HG03520 (cell line): ENCODE results near the gene SRD5A1.

Source experiments
- ATAC-seq: cut with Tn5 transposase; IDR thresholded peaks from one replicate; pipeline ENCODE4 v1.9.1; 2021; ENCODE audit warnings: mild to moderate bottlenecking, moderate library complexity; ENCODE audit not compliant: unreplicated experiment

Gene SRD5A1, protein sequence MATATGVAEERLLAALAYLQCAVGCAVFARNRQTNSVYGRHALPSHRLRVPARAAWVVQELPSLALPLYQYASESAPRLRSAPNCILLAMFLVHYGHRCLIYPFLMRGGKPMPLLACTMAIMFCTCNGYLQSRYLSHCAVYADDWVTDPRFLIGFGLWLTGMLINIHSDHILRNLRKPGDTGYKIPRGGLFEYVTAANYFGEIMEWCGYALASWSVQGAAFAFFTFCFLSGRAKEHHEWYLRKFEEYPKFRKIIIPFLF

DNA sequence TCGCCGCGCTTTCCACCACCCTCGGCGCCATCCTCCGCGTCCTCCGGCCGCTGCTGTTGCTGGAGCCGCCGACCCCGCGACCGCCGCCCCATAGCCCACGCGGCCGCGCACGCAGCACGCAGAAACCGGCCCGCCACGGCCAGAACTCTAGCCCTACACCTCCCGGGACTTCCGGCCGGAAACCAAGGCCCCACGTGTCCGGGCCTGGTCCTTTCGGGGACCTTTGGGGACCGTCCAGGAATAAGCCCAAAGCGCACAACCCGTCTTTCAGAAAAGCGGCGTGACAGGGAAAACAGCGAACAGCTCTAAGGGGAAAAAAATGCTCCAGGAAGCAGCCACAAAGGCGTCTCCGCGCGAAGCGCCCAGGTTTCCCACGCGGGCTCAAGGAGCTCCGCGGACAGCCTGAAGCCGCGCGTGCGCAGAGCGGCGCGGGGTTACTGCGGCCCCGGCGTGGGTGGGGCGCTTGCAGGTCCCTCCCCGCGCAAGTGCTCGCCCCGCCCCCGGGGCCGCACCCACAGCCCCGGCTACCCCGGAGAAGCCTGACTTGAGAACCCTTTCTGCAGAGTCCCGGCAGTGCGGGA, at the start of gene SRD5A1, which contains the start of gene NSUN2:
TSS of gene SRD5A1 (plus strand) at position 553 of the 581 bp plus-strand sequence. CDS start 137 bp downstream, outside the sequence.
TSS of gene NSUN2 (minus strand) at position 157 of the 581 bp plus-strand sequence. CDS start at position 92, 65 bp downstream.
- ATAC-seq = peak; percentile 84

DNA sequence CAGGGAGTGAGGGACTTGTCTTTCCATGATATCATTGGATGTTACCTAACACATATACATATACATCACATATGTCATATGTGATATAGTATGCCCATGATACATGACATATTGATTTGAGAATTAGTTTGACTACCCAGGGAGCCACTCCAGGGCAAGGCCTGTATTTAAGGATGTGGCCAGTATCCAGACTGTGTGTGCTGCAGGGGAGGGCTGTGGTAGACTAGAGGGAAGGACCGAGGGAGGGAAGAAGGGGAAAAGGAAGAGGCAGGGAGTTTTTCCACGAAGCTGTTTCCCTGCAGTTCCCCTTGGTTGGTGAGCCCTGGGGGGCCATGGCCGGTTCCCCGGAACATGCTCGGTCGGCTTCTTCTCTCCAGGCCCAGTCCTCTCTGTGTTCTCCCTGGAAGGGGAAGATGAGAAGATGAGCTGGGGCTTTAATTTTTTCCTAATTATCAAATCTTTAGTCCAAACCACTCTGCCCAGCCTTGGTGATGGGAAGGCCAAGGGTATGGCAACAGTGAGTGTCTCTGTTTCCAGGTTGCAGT, 49.1 kb upstream of the SRD5A1 start:
- ATAC-seq = no peak

DNA sequence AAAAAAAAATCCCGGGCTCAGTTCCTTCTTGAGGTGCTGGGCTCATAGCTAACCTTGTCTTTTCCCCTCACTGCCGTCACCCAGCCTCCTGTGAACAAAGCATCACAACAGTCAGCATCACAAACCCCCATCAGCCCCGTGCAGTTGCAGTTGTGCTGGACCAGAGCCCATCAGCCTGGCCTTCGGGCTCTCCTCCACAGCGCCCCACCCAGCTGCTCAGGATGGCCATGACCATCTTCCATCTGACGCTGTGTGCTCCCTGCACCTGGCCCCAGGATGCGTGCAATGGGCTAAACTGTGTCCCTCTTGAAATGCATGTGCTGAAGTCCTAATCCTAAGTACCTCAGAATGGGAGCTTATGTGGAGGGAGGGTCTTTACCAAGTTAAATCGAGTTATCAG, 48.5 kb upstream of the SRD5A1 start:
- no peak for ATAC-seq

DNA sequence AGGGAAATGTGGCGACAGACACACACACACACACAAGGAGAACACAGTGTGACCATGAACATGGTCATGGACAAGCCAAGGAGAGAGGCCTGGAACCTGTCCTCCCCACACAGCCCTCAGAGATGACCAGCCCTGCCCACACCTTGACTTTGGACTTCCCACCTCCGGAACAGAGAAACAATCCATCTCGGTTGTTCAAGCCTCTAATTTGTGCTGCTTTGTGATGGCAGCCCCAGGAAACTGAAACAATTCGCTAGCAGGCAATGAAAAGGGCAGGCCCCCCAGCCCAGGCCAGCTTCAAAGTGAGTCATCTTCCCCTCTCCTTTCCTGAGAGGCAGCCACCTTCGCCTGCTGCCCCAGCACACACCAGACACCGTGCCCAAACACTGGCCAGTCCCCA, 48.1 kb upstream of the SRD5A1 start:
- ATAC-seq = no peak

DNA sequence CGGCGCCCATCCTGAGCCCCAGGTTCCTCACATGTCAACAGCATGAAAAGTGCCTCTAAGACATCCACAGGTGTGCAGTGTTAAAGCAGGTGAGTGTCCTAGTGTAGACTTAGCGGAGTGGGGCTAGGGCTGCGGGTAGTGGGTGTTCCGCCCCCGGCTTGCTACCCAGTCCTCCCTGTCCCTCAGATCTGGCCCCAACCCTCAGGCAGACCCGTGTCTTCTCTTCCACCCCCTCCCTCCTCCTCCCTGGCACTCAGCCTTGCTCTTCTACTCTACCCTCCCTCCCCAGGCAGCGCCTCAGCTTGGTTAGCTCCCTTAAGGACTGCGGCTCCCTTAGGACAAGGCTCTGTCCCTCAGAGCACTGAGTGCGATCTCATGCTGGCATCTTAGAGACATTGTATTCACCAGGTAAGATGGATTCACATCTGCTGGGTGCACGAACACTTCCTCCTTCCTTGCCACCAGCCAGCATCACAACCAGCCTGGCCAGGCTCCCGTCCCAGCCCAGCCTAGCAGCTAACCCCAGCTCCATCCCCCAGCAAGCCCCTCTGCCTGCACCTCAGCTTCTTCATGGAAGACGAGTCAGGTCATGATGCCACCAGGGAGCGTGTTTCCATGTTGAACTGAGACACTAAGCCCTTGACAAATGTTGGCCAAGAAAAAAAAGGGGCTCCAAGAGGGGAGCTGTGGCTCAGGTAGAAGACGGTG, 47.1 kb upstream of the SRD5A1 start:
- ATAC-seq = no peak

DNA sequence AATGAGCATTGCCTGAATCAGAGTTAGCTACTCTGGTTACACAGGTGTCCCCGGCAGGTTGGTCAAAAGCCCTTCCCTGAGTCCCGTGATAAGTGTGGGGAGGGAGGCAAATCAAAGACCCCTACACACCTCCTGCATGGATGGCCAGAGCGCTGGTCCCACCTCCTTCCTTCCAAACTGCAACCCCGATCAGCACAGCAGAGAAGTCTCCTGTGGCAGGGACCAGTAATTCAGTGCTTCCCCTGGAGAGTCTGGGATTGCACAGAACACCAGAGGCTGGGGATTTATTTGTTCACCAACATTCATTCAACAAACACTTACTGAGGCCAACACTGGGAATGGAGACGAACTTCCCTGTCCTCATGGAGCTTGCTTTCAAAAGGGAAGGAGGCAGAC, 46.6 kb upstream of the SRD5A1 start:
- ATAC-seq = no peak

DNA sequence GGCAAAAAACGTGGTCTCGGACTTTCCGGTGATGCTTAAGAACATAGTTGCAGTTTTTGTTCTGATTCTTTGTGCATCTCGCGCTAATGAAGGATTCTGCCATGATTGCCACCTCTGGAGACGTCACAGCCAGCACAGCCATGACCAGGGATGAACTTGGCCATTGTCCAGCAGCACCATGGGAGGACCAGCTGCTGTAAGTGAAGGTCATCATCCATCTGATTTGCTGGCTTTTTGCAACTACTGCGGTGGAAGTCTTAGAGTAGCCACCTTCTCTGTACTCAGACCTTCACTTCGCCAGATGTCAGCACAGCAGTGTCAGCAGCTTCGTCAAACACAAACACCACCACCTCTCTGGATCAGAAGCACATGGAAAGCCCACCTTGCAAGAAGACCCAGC, 46.1 kb upstream of the SRD5A1 start:
- no peak for ATAC-seq

DNA sequence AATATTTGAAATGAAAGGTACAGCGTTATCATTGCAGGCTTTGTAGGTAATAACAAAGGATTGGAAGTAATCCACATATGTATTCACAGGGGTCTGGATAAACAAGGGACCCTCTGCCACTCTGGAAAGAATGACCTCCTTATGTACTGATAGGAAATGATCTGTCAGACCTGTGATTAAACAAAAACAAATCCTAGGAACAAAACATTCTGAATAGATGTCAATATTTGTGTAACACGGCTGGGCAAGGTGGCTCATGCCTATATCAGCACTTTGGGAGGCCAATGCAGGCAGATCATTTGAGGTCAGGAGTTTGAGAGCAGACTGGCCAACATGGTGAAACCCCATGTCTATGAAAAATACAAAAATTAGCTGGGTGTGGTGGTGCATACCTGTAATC, 42.7 kb upstream of the SRD5A1 start:
- no peak for ATAC-seq

DNA sequence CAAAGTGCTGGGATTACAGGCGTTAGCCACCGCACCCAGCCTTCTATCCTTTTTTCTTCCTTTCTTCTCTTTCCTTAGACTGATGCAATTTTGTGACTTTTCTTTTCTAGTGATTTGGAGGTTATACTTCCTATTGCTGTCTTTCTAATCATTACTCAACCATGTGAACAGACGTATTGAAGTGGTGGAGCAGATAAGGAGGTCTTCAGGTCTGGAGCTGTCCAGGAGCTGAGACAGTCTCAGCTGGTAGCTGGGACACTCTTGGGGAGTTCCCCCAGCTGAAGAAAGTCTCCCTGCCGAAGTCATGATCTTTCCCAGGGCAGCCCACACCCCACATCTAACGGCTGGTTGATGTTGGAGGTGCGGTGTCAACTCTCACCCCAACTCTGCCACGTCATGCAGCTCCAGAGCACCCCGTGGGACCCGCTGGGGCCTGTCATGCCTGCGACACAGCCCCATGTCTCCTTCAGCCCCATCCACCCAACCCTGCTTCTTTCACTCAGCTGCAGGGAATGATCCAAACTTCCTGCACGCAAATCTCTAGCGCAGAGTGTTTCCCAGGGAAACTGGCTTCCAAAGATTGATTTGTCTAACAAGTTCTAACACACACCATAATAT, 41.5 kb upstream of the SRD5A1 start:
- ATAC-seq = no peak

DNA sequence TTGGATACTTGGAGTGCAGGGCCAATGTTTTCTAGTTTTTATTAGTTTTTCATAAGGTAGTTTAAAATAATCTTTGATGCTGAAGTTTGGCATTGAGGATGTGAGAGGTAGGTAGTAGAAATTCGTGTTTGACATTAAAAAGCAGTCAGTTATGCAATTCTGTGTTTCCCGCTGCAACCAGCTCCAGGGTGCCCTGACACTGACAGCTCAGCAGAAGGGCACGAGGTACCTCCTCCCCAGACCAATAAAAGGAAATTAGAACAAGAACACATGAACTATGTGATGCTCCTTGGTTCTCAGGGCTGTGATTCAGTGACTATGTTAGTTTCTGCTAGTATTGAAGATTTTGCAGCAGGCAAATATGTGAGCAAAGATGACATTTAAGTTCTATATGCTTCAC, 40.6 kb upstream of the SRD5A1 start:
- no peak for ATAC-seq

DNA sequence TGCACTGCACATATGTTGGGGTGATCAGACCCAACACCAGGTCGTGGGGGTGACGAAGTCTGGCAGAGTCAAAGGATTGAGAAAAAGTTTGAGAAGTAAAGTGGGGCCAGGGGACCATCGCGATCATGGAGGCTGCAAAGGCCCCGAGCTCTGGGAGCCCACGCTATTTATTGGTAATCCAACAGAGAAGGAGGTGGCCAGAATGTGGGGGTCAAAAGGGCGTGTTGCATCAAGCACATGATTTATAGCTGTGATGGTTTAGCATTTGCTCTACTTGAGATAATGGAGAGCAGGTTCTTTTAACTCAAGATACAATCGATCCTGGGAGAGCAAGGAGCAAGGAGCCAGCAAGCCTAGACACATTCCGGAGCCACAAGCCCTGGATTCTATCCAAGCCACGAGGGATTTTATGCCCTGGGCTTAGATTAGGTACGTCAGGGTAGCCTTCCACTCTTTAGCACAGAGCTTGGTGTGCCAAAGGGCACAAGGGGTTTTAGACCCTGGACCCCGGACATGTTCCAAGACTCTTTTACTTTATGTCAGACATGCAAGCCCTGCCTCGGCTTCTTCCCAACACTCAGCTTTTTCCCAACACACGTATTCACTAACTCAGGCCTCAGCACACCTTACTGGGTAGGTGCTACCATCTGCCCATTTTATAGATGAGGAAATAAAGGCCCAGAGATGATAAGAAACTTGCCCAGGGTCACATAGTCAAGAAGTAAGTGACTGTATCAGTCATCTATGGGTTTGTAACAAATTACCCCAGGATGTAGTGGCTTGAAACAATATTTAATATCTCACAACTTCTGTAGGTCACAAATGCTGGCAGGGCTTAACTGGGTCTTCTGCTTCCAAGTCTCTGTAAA, 39.9 kb upstream of the SRD5A1 start:
- no peak for ATAC-seq

DNA sequence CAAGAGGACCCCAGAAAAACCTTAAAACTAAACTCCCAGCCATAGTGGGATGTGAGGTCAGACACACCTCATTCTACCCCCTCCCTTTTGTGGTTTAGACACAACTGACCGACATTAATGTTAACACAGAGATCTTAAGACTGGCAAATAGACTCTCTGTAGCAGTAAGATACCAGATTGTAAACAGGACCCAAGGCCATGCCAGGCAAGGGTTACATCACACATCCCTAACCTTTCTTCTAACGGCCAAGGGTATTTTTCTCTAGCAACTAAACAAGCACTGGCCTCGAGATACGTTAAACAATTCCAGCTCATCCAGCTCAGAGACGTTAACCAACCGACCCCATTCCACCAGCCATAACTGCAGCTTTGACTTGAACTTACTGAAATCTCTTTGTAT, 39.2 kb upstream of the SRD5A1 start:
- no peak for ATAC-seq

DNA sequence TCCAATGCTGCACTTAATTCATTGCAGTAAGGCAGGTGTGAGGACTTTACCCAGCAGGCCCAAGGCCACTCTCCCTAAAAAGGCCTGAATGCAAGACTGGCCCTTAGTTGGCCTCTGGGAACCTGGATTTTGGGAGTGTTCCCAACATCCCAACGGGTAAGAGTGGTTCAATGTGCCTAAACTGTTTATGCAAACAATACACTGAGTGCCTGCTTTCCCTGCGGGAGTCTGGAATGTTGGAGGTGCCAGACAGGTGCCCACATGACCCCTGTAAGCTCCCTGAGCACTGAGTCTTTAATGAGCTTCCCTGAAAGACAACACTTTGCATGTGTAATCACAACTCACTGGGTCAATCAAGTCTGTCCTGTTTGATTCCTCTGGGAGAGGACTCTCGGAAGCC, 37.8 kb upstream of the SRD5A1 start:
- no peak for ATAC-seq

DNA sequence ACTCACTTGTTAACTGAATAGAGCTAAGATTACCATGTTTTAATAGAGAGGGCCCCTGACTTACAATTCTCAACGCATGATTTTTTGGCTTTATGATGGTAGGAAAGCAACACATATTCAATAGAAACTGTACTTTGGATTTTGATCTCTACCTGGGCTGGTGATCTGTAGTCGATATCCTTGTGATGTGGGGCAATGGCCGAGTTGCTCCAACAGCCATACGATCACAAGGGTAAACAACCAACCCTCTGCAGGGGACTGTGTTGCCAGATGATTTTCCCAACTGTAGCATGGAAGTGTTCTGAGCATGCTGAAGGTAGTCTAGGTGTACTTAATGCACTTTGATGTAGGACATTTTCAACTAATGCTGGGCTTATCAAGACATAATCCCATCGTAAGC, 36.9 kb upstream of the SRD5A1 start:
- no peak for ATAC-seq

DNA sequence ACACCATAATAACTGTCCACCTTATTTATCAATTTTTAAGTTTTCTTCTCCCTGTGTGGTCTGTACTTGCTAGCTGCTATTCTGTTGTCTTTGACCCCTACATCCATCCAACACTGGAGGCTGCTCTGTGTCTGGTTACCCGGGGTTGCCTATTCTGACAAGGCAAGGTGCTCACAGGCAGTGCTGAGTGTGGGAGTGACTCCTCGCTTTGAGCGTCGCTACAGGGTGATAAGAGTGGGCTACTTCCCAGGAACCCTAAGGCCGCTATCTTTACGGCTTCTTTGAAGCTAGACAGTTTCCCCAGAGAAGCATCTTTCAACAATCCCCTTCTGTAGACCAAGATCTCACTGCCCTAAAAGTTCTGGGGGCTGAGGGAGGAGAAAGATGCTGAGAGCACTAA, 35.7 kb upstream of the SRD5A1 start:
- ATAC-seq = no peak

DNA sequence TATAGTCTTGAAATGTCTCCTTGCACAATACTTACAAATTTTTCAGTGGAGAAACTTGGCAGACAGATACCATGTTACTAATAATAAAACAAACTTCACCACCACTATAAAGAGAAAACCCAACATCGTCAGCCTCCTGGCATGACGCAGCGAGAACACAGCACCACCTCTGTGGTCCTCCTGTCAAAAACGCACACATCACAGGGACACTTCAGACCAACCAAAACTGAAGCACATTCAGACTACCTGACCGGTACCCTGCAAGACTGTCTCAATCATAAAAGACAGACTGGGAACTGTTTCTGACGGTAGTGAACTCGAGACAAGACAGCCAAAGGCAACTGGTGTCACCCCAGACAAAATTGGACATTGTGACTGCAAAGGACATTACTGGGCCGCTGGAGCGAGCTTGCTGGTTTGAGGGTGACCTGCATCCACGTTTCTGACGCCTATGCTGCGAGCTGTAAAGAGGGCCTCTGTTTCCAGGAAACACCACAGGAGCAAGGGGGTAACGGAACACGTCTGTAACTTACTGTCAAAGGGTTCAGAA, 34.8 kb upstream of the SRD5A1 start:
- no peak for ATAC-seq

DNA sequence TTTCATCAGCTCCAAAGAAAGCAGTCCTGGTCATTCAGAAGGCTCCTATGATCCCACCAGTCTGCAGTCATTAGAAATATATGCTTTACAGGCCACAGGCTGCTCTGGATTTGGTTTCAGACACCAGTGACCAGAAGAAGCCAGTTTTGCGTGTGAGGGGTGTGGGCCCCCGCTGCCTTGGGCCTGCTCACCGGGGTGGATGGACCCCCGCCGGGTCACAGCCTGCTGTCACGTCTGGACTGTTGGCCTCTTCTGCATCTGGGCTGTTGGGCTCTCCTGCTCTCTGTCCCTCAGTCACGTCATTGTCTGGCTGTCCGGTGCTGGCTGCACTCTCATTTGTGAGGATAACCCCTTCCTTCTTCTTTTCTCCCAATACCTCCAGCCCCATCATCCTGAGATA, 33.5 kb upstream of the SRD5A1 start:
- ATAC-seq = no peak

DNA sequence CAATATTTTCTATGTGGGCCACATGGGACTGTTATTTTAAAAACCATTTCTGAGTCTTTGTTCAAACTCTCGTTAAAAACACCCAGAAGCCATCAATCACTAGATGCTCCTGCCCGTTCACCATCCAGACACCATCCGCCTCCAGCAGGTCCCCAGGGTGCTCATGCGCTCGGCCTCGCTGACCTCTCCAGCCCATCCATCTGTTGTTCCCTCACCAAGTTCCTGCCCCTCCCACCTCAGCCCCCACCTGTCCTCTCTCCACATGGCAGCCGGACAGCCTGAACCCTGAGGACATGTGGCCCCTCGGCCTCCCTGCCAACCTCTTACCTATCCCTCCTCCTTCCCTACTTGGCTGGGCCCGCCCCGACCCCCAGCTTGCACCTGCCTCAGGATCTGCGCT, 32.0 kb upstream of the SRD5A1 start:
- no peak for ATAC-seq

DNA sequence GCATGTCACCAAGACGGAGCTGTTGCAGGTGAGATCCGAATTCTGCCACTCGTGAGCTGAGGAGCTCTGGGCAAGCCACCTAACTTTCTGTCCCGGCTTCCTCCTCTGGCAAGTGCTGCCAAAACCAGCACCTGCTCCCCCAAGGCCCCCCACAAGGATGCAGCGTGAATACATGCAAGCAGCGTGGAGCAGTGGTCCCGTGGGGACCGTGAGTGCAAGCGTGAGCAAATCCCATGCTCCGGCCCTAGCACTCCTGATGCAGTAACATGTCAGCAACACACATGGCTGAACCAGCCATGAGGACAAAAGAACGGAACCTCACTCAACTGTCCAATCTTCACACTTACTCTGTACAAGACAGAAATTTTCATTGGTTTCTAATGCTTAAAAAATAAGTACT, 31.4 kb upstream of the SRD5A1 start:
- no peak for ATAC-seq

DNA sequence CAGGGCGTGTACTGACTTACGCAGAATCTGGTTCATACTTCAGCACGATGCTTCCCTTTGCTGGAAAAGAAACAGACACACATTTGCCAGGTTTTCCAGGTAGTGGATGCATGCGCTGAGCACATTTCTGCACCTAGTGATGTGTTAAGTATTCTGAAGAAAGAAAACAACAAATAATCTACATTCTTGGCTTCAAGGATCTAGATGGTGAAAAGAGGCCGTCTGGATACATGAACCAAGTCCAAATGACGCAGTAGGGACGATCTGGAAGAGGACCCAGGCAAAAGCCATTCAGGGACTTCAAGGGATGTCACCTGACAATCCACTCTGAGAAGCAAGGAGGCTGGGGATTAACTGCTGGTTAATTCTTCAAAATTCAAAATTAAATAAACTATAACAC, 30.8 kb upstream of the SRD5A1 start:
- ATAC-seq = no peak
